OCI-LY3 (cell line): ENCODE data around the gene SPINT2.
A peak's percentile ranks its signal among the peaks of the same experiment; 100 is the strongest.

Experiments
- H2AFZ ChIP-seq: fragments of 200-600, 300-600 bp; shearing (Covaris generic); 2 replicates; pipeline ENCODE4 v1.6.0; 2014; ENCODE audit warnings: antibody characterized with exemption, low read depth, low read length
- H3K27ac ChIP-seq: fragments of 200-600, 300-600 bp; sonication (generic); 2 replicates; pipeline ENCODE4 v1.5.1; 2014; ENCODE audit warnings: mild to moderate bottlenecking, low read length, moderate library complexity, mixed read lengths
- H3K27me3 ChIP-seq: fragments of 200-600, 300-600 bp; sonication (generic); 2 replicates; pipeline ENCODE4 v1.6.1; 2014; ENCODE audit warnings: low read depth, low read length, mixed read lengths
- H3K36me3 ChIP-seq: fragments of 200-600, 300-600 bp; sonication (generic); replicated peaks from 2 replicates; pipeline ENCODE3; 2014; ENCODE audit warnings: low read depth, low read length, mixed read lengths
- H3K4me1 ChIP-seq: fragments of 300-600, 200-600 bp; sonication (generic); 2 replicates; pipeline ENCODE4 v1.6.1; 2014; ENCODE audit warnings: low read length, mixed read lengths
- H3K4me2 ChIP-seq: fragments of 200-600, 300-600 bp; sonication (generic); 2 replicates; pipeline ENCODE4 v1.6.1; 2014; ENCODE audit warnings: low read length, mixed read lengths
- H3K4me3 ChIP-seq: fragments of 300-600, 200-600 bp; sonication (generic); 2 replicates; pipeline ENCODE4 v1.5.1; 2014; ENCODE audit warnings: antibody characterized with exemption, mild to moderate bottlenecking, low read length, moderate library complexity
- H3K79me2 ChIP-seq: fragments of 300-600, 200-600 bp; shearing (Covaris generic); 2 replicates; pipeline ENCODE4 v1.6.1; 2014; ENCODE audit warnings: mild to moderate bottlenecking, low read length, mixed read lengths
- H3K9ac ChIP-seq: fragments of 300-600, 200-600 bp; shearing (Covaris generic); 2 replicates; pipeline ENCODE4 v1.6.0; 2014; ENCODE audit warnings: mild to moderate bottlenecking, low read length, moderate library complexity
- H3K9me3 ChIP-seq: fragments of 200-600, 300-600 bp; shearing (Covaris generic); 2 replicates; pipeline ENCODE4 v1.6.1; 2014; ENCODE audit warnings: low read length, mixed read lengths; ENCODE audit not compliant: insufficient read depth
- H4K20me1 ChIP-seq: fragments of 200-600, 300-600 bp; sonication (generic); 2 replicates; pipeline ENCODE4 v1.6.1; 2016; ENCODE audit warnings: low read length, mixed read lengths; ENCODE audit not compliant: insufficient read depth
- CTCF ChIP-seq: fragments of 200-600, 300-600 bp; sonication (generic); IDR thresholded peaks from 2 replicates; pipeline ENCODE4 v1.5.1; 2014; ENCODE audit warnings: antibody characterized with exemption, low read length, low read depth
- EZH2phosphoT487 ChIP-seq: fragments of 200-600 bp; shearing (Covaris generic); IDR thresholded peaks from 2 replicates; pipeline ENCODE4 v1.6.1; 2018; ENCODE audit warnings: antibody characterized with exemption, mixed run types, low read depth

The SPINT2 gene

GRCh38 chr19:38262585-38263268 lies 1.6 kb upstream of the SPINT2 start:
- Histone ChIP-seq H3K4me2 (peak overlapping the region; percentile 94), H3K4me1 (peaks cover 29% of the 10 kb centered on the region), H4K20me1 (no peaks in the 10 kb centered on the region), H3K9ac (peak overlapping the region; percentile 76; the same call in 1 of the 2 replicates), H3K36me3 (no peaks in the 10 kb centered on the region), H3K27ac (peak overlapping the region; percentile 68), H3K79me2 (no peaks in the 10 kb centered on the region; the same call in 1 of the 2 replicates), H3K27me3 (no peaks in the 10 kb centered on the region), H2AFZ (no peak overlapping the region), H3K4me3 (peak overlapping the region; percentile 83), H3K9me3 (no peaks in the 10 kb centered on the region)
- TF ChIP-seq CTCF (no peak), EZH2phosphoT487 (no peak)

GRCh38 chr19:38263689-38264485 lies 486 bp upstream of the SPINT2 start:
- no peaks in the 10 kb centered on the region for H3K36me3 ChIP-seq
- peak overlapping the region; percentile 94 for H3K4me2 ChIP-seq
- no peaks in the 10 kb centered on the region for H3K27me3 ChIP-seq
- H3K9ac ChIP-seq, result peak overlapping the region; percentile 76
- peak overlapping the region; percentile 83 for H3K4me3 ChIP-seq
- peaks cover 28% of the 10 kb centered on the region for H3K4me1 ChIP-seq
- no peaks in the 10 kb centered on the region for H4K20me1 ChIP-seq
- TF ChIP-seq EZH2phosphoT487 (no peak), CTCF (no peak)
- H2AFZ ChIP-seq, result peak overlapping the region; percentile 90
- H3K9me3 ChIP-seq, result no peaks in the 10 kb centered on the region
- H3K79me2 ChIP-seq, result no peaks in the 10 kb centered on the region; the same call in 1 of the 2 replicates
- peak overlapping the region; percentile 68 for H3K27ac ChIP-seq

- TF ChIP-seq CTCF, result no peak
- no peak for TF ChIP-seq EZH2phosphoT487
- Histone ChIP-seq H3K79me2 (no peaks in the 10 kb centered on the region; the same call in 1 of the 2 replicates), H3K4me3 (peak overlapping the region; percentile 83), H4K20me1 (no peaks in the 10 kb centered on the region), H2AFZ (peak overlapping the region; percentile 79; the same call in 1 of the 2 replicates), H3K27ac (peak overlapping the region; percentile 68), H3K4me2 (peak overlapping the region; percentile 94), H3K4me1 (peaks cover 23% of the 10 kb centered on the region), H3K36me3 (no peaks in the 10 kb centered on the region), H3K9me3 (no peaks in the 10 kb centered on the region), H3K27me3 (no peaks in the 10 kb centered on the region), H3K9ac (peak overlapping the region; percentile 66)
Observed at GRCh38 chr19:38265213-38265861, 964 bp downstream of the SPINT2 start.

GRCh38 chr19:38265921-38266429 lies 1.6 kb downstream of the SPINT2 start:
- Histone ChIP-seq H3K4me2 (peak overlapping the region; percentile 94), H3K79me2 (no peaks in the 10 kb centered on the region; the same call in 1 of the 2 replicates), H3K4me3 (peak overlapping the region; percentile 83)

More at GRCh38 chr19:38265921-38266429, 1.6 kb downstream of the SPINT2 start:
- Histone ChIP-seq H3K9me3 (no peaks in the 10 kb centered on the region), H3K36me3 (no peaks in the 10 kb centered on the region), H3K27me3 (no peaks in the 10 kb centered on the region), H3K27ac (peak overlapping the region; percentile 68), H4K20me1 (peaks cover 3% of the 10 kb centered on the region; the same call in 1 of the 2 replicates), H3K4me1 (peaks cover 23% of the 10 kb centered on the region), H3K9ac (peak overlapping the region; percentile 66; the same call in 1 of the 2 replicates), H2AFZ (no peak overlapping the region)
- no peak for TF ChIP-seq EZH2phosphoT487
- no peak for TF ChIP-seq CTCF
